ENCODE results near the gene PROSER3. TPM values are rescaled to one million over a fixed set of nuclear protein-coding genes. Genes with fewer than 3 reads are reported as not detected.

PROSER3 gene
- total and polyA plus RNA-seq, 7 donors: 4.2 to 16.2 (median 8.7) TPM

- 91 to 93% (median 92%) methylated on average over 8 of the region's 8 CpGs for WGBS, 3 donors
- intact Hi-C loops (cut with DNase I): no loop called here
- TF ChIP-seq CTCF (IDR thresholded peaks at IDR 0.05): no peak
- Histone ChIP-seq H3K27me3 (ENCODE audit: insufficient read depth in 3 of 3, low read length in 2 of 3) (no peaks in the 10 kb centered on the region), H3K4me1 (peaks cover 7% of the 10 kb centered on the region), H3K36me3 (ENCODE audit: insufficient read depth in 1 of 2, low read depth in 1 of 2) (peaks cover 0 to 39% of the 10 kb centered on the region in 2 donors), H3K9me3 (no peaks in the 10 kb centered on the region), H3K4me3 (no peak overlapping the region), H3K27ac (no peak overlapping the region)
- no peak for ATAC-seq
- no peak for DNase-seq
Observed at GRCh38 chr19:35779033-35779432, 21.1 kb downstream of the PROSER3 start.

GRCh38 chr19:35780058-35780457 lies 22.1 kb downstream of the PROSER3 start:
- H3K4me3 ChIP-seq: no peak overlapping the region
- DNase-seq (no peak), ATAC-seq (no peak)
- no peaks in the 10 kb centered on the region for H3K27me3 ChIP-seq (ENCODE audit: insufficient read depth in 3 of 3, low read length in 2 of 3)
- peaks cover 0 to 40% of the 10 kb centered on the region in 2 donors for H3K36me3 ChIP-seq (ENCODE audit: insufficient read depth in 1 of 2, low read depth in 1 of 2)
- TF ChIP-seq CTCF (IDR thresholded peaks at IDR 0.05): no peak
- H3K4me1 ChIP-seq: no peaks in the 10 kb centered on the region
- H3K27ac ChIP-seq: no peak overlapping the region
- intact Hi-C loops (cut with DNase I): no loop called here
- 92 to 94% (median 92%) methylated on average over 14 to 16 of the region's 16 CpGs for WGBS, 3 donors
- no peaks in the 10 kb centered on the region for H3K9me3 ChIP-seq

GRCh38 chr19:35780717-35781116 lies 22.7 kb downstream of the PROSER3 start:
- ATAC-seq (no peak), DNase-seq (no peak)
- H3K27ac ChIP-seq: no peak overlapping the region
- intact Hi-C loops (cut with DNase I): no loop called here
- H3K36me3 ChIP-seq (ENCODE audit: insufficient read depth in 1 of 2, low read depth in 1 of 2): peaks cover 0 to 42% of the 10 kb centered on the region in 2 donors
- WGBS, 3 donors: 94 to 97% (median 96%) methylated on average over 18 to 20 of the region's 20 CpGs
- no peaks in the 10 kb centered on the region for H3K27me3 ChIP-seq (ENCODE audit: insufficient read depth in 3 of 3, low read length in 2 of 3)
- H3K4me1 ChIP-seq: no peaks in the 10 kb centered on the region
- no peak for TF ChIP-seq CTCF (IDR thresholded peaks at IDR 0.05)
- H3K9me3 ChIP-seq: no peaks in the 10 kb centered on the region
- no peak overlapping the region for H3K4me3 ChIP-seq

GRCh38 chr19:35781650-35782049 lies 23.7 kb downstream of the PROSER3 start:
- no peak for TF ChIP-seq CTCF (IDR thresholded peaks at IDR 0.05)
- no peak overlapping the region for H3K4me3 ChIP-seq
- H3K36me3 ChIP-seq (ENCODE audit: insufficient read depth in 1 of 2, low read depth in 1 of 2): peaks cover 0 to 42% of the 10 kb centered on the region in 2 donors
- ATAC-seq (no peak), DNase-seq (no peak)
- no peaks in the 10 kb centered on the region for H3K4me1 ChIP-seq
- H3K27ac ChIP-seq: no peak overlapping the region
- no peaks in the 10 kb centered on the region for H3K9me3 ChIP-seq
- intact Hi-C loops (cut with DNase I): loop anchor here in 1 of 2 donors (1.0 kb wide), 1 partner anchor 48 kb away; no protein-coding TSS in a partner anchor
- WGBS, 3 donors: 71 to 77% (median 76%) methylated on average over 7 to 9 of the region's 9 CpGs
- no peaks in the 10 kb centered on the region for H3K27me3 ChIP-seq (ENCODE audit: insufficient read depth in 3 of 3, low read length in 2 of 3)

GRCh38 chr19:35782589-35782988 lies 24.6 kb downstream of the PROSER3 start:
- Histone ChIP-seq H3K36me3 (ENCODE audit: insufficient read depth in 1 of 2, low read depth in 1 of 2) (peaks cover 0 to 42% of the 10 kb centered on the region in 2 donors), H3K9me3 (no peaks in the 10 kb centered on the region), H3K4me1 (no peaks in the 10 kb centered on the region), H3K4me3 (no peak overlapping the region), H3K27ac (no peak overlapping the region), H3K27me3 (ENCODE audit: insufficient read depth in 3 of 3, low read length in 2 of 3) (no peaks in the 10 kb centered on the region)
- 94 to 98% (median 95%) methylated on average over 12 of the region's 12 CpGs for WGBS, 3 donors
- TF ChIP-seq CTCF (IDR thresholded peaks at IDR 0.05): no peak
- no peak for DNase-seq
- ATAC-seq: no peak
- intact Hi-C loops (cut with DNase I): loop anchor here in 1 of 2 donors (1.0 kb wide), 1 partner anchor 47 kb away; no protein-coding TSS in a partner anchor

Data from psoas muscle (tissue), 8 donors.